Bronchial epithelial cell (primary cell): ENCODE data around the gene MAGI2. TPM values are rescaled to one million over a fixed set of nuclear protein-coding genes. Genes with fewer than 3 reads are reported as not detected.
A peak's percentile ranks its signal among the peaks of the same experiment; 100 is the strongest.
"Not testable (repeated sequence)": the region's sequence is repeated elsewhere in the genome, so short reads cannot be mapped to it uniquely, and the experiment has no call there.

Experiments
- DNase-seq: peaks from one replicate; pipeline ENCODE4 v3.0.0-alpha.2; 2010; ENCODE audit warnings: low read depth
- FAIRE-seq: peaks from 2 replicates; lab custom pipeline; 2011; peaks lifted over from hg19 to GRCh38; lab: Jason Lieb, UNC
- H3K27me3 ChIP-seq: 2 replicates; pipeline ENCODE4 v1.5.1; 2011; ENCODE audit warnings: low read length; ENCODE audit not compliant: control insufficient read depth, insufficient read depth
- H3K36me3 ChIP-seq: 2 replicates; pipeline ENCODE4 v1.5.1; 2011; ENCODE audit warnings: low read length; ENCODE audit not compliant: control insufficient read depth, insufficient read depth
- H3K4me3 ChIP-seq: 2 replicates; pipeline ENCODE4 v1.5.1; 2011; ENCODE audit warnings: mild to moderate bottlenecking, low read depth, low read length, control low read depth
- CTCF ChIP-seq: IDR thresholded peaks from 2 replicates; pipeline ENCODE4 v1.5.1; 2011; ENCODE audit warnings: mild to moderate bottlenecking, moderate library complexity, low read length, control low read depth, inconsistent platforms; ENCODE audit not compliant: insufficient read depth, severe bottlenecking
- total RNA-seq: library from RNA; depleted of rRNA; stranded (reverse); fragments of >200 nt; gene quantifications from 2 replicates; pipeline ENCODE4 v1.2.1, GENCODE V29; 2014

MAGI2 gene
- total RNA-seq, 1 donor from 2014 or later: 2.6 TPM

GRCh38 chr7:78002021-78002420 is 1451.4 kb downstream of the MAGI2 start:
- FAIRE-seq (no peak), DNase-seq (no peak)
- no peak overlapping the region for H3K4me3 ChIP-seq
- H3K27me3 ChIP-seq: no peaks in the 10 kb centered on the region
- TF ChIP-seq CTCF: no peak
- no peaks in the 10 kb centered on the region for H3K36me3 ChIP-seq

- H3K4me3 ChIP-seq, DNase-seq, H3K27me3 ChIP-seq, FAIRE-seq, H3K36me3 ChIP-seq: not testable (repeated sequence)
Measured at GRCh38 chr7:77999168-77999567, 1454.3 kb downstream of the MAGI2 start.

- DNase-seq (no peak), FAIRE-seq (no peak)
- H3K4me3 ChIP-seq: no peak overlapping the region
- no peaks in the 10 kb centered on the region for H3K36me3 ChIP-seq
- TF ChIP-seq CTCF: no peak
- H3K27me3 ChIP-seq: no peaks in the 10 kb centered on the region
Measured at GRCh38 chr7:77995717-77996116, 1457.8 kb downstream of the MAGI2 start.

- Histone ChIP-seq H3K27me3 (no peaks in the 10 kb centered on the region), H3K4me3 (no peak overlapping the region), H3K36me3 (no peaks in the 10 kb centered on the region)
- no peak for FAIRE-seq
- no peak for TF ChIP-seq CTCF
- DNase-seq: no peak
Measured at GRCh38 chr7:77993838-77994237, 1459.6 kb downstream of the MAGI2 start.

- TF ChIP-seq CTCF: no peak
- Histone ChIP-seq H3K36me3 (no peaks in the 10 kb centered on the region), H3K27me3 (no peaks in the 10 kb centered on the region), H3K4me3 (no peak overlapping the region)
- FAIRE-seq: no peak
- DNase-seq: no peak
Measured at GRCh38 chr7:77991656-77992055, 1461.8 kb downstream of the MAGI2 start.

- TF ChIP-seq CTCF: no peak
- peak; percentile 40 for FAIRE-seq
- Histone ChIP-seq H3K36me3 (no peaks in the 10 kb centered on the region), H3K27me3 (no peaks in the 10 kb centered on the region), H3K4me3 (no peak overlapping the region)
- DNase-seq: peak; percentile 75
Measured at GRCh38 chr7:77989981-77990566, 1463.4 kb downstream of the MAGI2 start.
